CD1c-positive myeloid dendritic cell (primary cell): ENCODE data around the gene APOO.
A peak's percentile ranks its signal among the peaks of the same experiment; 100 is the strongest.

ENCODE experiments used
- DNase-seq: peaks from one replicate; pipeline ENCODE4 v3.0.0-alpha.2; 2016; ENCODE audit errors: extremely low spot score

APOO gene

GRCh38 chrX:23819385-23820234, 88.1 kb downstream of the APOO start:
- no peak for DNase-seq

DNA sequence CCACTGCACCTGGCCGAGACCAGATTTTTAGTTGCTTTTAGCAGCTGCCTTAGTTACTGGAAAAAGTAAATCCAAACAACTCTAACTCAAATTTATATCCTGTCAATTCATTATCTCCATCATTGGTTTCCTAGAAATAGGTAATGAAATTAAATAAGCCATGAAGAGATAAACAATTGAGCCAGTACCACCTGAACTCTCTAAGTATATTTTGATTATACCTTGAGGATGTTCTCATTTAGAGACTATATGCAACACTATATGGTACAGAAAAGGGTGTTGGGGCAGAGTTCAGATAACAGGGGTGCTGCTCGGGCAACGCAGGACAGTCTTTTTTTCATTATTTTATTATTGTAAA, 89.8 kb downstream of the APOO start:
- no peak for DNase-seq

DNA sequence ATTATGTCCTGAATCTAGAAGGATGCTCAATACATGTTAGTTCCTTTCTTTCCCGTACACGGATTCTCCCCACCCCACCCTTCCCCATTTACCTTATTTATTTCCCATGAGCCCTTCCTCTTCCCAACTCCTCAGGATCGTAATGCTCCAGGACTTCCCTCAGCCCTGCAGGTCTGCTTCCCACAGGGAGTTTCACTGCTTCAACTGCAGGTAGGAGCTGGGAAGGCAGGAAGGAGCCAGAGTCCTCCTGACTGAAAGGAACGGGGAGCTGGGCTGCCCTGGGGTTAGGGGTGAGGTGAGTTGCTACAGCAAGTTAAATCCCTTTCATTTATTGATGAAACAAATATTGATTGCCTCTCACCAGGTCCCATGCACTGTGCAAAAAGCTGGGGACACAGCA, 91.6 kb downstream of the APOO start:
- no peak for DNase-seq

DNA sequence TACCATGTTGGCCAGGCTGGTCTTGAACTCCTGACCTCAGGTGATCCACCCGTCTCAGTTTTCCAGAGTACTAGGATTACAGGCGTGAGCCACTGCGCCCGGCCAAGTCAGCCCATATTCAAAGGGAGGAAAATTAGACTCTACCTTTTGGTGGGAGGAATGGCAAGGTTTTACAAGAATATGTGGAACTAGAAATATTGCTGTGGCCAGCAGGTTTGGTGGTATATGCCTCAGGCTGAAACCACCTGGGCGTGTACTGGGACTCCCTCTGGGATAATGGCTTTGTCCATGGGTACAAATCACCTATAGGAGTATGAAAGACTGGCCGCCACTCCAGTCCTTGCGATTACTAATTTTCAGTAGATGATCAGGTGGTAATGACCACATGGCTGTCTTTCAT, 92.4 kb downstream of the APOO start:
- no peak for DNase-seq

DNA sequence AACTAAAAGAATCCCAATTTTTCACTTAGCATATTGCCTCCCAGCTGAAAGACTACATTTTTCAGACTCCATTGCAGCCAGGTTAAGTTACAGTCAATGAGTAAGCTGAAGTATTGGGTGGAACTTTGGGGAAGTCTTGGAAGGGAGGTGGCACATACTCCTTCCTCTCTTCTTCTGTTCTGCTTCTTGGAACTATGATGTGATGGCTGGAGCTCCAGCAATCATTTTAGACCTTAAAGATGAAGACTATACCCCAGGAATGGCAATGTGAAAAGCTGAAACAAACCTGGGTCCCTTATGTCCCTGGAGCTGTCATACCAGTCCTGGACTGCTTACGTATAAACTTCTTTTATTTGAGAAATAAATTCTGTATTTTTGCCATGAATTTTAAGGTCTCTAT, 93.9 kb downstream of the APOO start:
- no peak for DNase-seq

DNA sequence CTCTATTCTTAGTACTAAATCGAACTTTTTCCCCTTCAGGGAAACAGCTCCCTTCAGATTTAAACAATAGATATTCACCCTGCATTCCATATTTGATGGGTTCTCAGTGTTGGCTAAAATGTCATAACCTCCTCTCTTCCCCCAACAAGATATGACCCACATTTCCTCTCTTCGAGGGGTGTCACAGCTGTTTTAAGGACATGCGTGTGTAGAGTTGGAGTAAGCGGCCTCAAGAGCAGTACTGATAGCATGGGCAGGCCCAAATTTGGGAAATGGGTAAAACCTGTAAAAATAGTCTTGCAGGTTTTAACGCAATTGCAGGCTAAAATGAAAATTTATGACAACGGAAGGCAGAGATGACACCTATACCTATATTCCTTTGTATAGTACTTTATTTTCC, 96.1 kb downstream of the APOO start:
- no peak for DNase-seq

DNA sequence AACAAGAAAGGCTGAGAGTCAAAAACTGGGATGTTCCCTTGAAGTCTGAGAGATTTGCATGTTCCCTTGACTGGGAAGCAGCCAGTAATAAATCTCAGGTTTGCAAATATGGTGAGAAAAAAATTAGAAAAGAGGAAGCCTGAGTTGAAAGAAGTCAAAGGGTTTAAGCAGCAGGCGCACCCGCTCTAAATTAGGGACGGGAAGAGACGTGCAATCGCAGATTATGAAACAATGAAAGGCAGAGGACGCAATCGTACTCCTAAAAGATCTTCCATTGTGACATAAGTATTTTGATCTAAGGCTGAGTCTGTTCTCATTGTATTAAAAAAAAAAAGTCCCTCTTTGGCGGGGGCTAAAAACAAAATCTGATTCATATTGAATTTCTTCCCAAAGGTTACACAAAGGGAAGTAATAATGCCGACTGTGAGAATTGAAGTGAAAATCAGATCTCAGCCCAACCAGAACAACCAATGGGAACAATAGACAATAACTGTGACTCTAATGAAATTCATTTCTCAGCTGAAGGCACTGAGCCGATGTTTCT, 96.6 kb downstream of the APOO start:
- peak; percentile 76 for DNase-seq

DNA sequence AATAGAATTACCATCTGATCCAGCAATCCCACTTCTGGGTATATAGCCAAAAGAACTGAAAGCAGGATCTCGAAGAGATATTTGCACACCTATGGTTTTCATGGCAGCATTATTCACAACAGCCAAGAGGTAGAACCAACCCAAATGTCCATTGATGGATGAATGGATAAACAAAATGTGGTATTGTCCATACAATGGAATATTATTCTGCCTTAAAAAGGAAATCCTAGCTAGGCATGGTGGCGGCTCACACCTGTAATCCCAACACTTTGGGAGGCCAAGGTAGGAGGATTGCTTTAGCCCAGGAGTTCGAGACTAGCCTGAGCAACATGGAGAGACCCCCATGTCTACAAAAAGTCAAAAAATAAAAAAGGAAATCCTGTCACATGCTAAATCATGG, 97.5 kb downstream of the APOO start:
- DNase-seq, result no peak

GRCh38 chrX:23805389-23805788, 102.3 kb downstream of the APOO start:
- DNase-seq, result peak; percentile 15

DNA sequence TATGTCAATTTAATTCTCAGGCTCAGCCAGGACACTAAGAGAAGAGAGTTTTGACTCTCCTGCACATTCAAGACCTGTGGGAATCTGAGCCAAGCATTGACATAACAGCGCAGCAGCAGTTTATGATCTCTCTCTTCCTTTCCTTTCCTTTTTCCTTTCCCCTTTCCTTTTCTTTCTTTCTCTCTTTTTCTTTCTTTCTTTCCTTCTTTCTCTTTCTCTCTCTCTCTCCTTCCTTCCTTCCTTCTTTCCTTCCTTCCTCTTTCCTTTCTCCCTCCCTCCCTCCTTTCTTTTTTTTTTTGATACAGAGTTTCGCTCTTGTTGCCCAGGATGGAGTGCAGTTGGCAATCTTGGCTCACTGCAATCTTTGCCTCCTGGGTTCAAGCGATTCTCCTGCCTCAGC, 103.2 kb downstream of the APOO start:
- DNase-seq, result no peak

- no peak for DNase-seq
Measured at GRCh38 chrX:23803931-23804381, 103.8 kb downstream of the APOO start.

GRCh38 chrX:23802431-23802830, 105.3 kb downstream of the APOO start:
- DNase-seq, result peak; percentile 52

GRCh38 chrX:23799469-23800065, 108.2 kb downstream of the APOO start:
- no peak for DNase-seq

- DNase-seq, result no peak
Measured at GRCh38 chrX:23797371-23798128, 110.2 kb downstream of the APOO start.

- no peak for DNase-seq
Measured at GRCh38 chrX:23795221-23795620, 112.5 kb downstream of the APOO start.

DNA sequence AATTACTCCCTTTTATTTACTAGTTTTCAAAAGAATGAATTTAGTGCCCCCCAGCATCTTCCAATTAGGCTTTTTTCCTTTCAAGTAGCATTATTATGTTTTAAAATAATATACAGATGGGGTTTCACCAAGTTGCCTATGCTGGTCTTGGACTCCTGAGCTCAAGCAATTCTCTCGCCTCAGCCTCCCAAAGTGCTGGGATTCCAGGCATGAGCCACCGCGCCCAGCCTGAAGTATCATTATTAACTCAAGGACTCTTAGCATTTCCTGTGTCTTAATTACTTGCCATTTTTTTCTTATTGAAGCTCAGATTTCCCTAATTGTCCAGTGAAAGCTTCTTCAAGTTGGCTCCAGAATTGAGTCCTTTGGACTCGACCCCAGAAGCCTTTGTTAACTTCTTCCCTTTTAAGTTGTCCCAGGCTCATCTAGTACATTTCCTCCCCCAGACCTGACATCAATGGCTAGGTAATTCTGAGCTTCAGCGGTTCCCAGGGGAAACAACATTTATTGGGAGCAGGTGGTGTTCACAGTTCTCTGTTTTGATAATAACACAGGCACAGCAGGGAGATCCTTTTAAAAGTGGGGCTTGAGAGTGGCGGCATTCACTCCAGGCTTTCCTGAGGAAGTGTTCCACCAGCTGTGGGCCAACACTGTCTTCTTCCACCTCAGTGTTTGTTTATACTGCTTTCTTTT, 114.7 kb downstream of the APOO start:
- DNase-seq, result no peak

DNA sequence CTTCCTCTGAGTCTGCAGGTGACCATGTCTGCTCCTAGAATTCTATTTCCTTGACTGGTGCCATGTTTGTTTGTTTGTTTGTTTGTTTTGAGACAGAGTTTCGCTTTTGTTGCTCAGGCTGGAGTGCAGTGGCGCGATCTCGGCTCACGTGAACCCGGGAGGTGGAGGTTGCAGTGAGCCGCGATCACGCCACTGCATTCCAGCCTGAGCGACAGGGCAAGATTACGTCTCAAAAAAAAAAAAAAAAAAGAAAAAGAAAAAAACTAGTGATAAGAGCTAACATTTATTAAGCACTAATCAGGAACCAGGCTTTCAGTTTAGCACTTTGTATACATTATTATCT, 117.6 kb downstream of the APOO start:
- DNase-seq, result no peak

GRCh38 chrX:23789386-23790154, 118.2 kb downstream of the APOO start:
- DNase-seq, result no peak

GRCh38 chrX:23788946-23789345, 118.8 kb downstream of the APOO start:
- no peak for DNase-seq

GRCh38 chrX:23788521-23788920, 119.2 kb downstream of the APOO start:
- no peak for DNase-seq

DNA sequence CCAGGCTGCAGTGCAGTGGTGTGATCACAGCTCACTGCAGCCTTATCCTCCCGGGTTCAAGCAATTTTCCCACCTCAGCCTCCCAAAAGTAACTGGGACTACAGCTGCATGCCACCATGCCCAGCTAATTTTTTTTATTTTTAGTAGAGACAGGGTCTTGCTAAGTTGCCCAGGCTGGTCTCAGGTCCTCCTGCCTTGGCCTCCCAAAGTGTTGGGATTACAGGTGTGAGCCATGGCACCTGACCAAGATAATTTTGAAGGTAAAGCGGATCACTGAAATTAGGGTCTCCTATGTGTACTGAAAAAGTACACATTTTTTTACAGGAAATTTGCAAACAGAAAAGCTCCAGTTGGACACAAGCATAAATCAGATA, 120.0 kb downstream of the APOO start:
- DNase-seq, result no peak
